ENCODE results near the gene CCDC134. TPM values are rescaled to one million over a fixed set of nuclear protein-coding genes. Genes with fewer than 3 reads are reported as not detected.

Gene CCDC134
- total RNA-seq, 4 donors from 2014 or later, result 6.6 to 18.8 (median 14.4) TPM

- intact Hi-C loops (cut with DNase I), result no loop called here
- Histone ChIP-seq H3K36me3 (no peaks in the 10 kb centered on the region), H3K4me1 (peaks cover 0 to 5% of the 10 kb centered on the region in 2 donors), H3K9me3 (no peaks in the 10 kb centered on the region), H3K27ac (peak overlapping the region in 1 of 3 donors; percentile 51), H3K27me3 (no peaks in the 10 kb centered on the region), H3K4me3 (replicated peaks in 1 of 3) (no peak overlapping the region)
- 68 to 70% methylated on average over 11 of the region's 11 CpGs for WGBS, 2 donors
- no peak for TF ChIP-seq CTCF (IDR thresholded peaks at IDR 0.05)
- TF ChIP-seq POLR2A (IDR thresholded peaks at IDR 0.05), result no peak
- DNase-seq, result no peak
Measured at GRCh38 chr22:41826430-41827383, 26.2 kb downstream of the CCDC134 start.

- TF ChIP-seq CTCF (IDR thresholded peaks at IDR 0.05), result no peak
- TF ChIP-seq POLR2A (IDR thresholded peaks at IDR 0.05), result no peak
- intact Hi-C loops (cut with DNase I), result no loop called here
Measured at GRCh38 chr22:41827671-41828070, 27.2 kb downstream of the CCDC134 start.

GRCh38 chr22:41828516-41828915 lies 28.0 kb downstream of the CCDC134 start:
- Histone ChIP-seq H3K27ac (no peak overlapping the region), H3K9me3 (no peaks in the 10 kb centered on the region)

More at GRCh38 chr22:41827671-41828070, 27.2 kb downstream of the CCDC134 start:
- no peaks in the 10 kb centered on the region for H3K36me3 ChIP-seq
- no peaks in the 10 kb centered on the region for H3K27me3 ChIP-seq
- DNase-seq, result no peak
- no peak overlapping the region for H3K4me3 ChIP-seq (replicated peaks in 1 of 3)
- no peaks in the 10 kb centered on the region for H3K9me3 ChIP-seq
- no peak overlapping the region for H3K27ac ChIP-seq
- H3K4me1 ChIP-seq, result peaks cover 4 to 10% of the 10 kb centered on the region in 2 donors
- WGBS, 2 donors, result 80 to 84% methylated on average over 6 of the region's 6 CpGs

GRCh38 chr22:41830174-41830573 lies 29.7 kb downstream of the CCDC134 start:
- TF ChIP-seq CTCF (IDR thresholded peaks at IDR 0.05) (no peak), POLR2A (IDR thresholded peaks at IDR 0.05) (no peak)
- no peak for DNase-seq
- 100% methylated on average over 3 of the region's 3 CpGs for WGBS, 2 donors

More at GRCh38 chr22:41828516-41828915, 28.0 kb downstream of the CCDC134 start:
- WGBS, 2 donors, result 97 to 99% methylated on average over 4 of the region's 4 CpGs
- Histone ChIP-seq H3K27me3 (no peaks in the 10 kb centered on the region), H3K4me3 (replicated peaks in 1 of 3) (no peak overlapping the region), H3K4me1 (peaks cover 4 to 10% of the 10 kb centered on the region in 2 donors), H3K36me3 (no peaks in the 10 kb centered on the region)
- no peak for TF ChIP-seq POLR2A (IDR thresholded peaks at IDR 0.05)
- TF ChIP-seq CTCF (IDR thresholded peaks at IDR 0.05), result no peak
- DNase-seq, result no peak
- intact Hi-C loops (cut with DNase I), result no loop called here

GRCh38 chr22:41831383-41831782 lies 30.9 kb downstream of the CCDC134 start:
- peaks cover 5 to 9% of the 10 kb centered on the region in 2 donors for H3K4me1 ChIP-seq
- H3K4me3 ChIP-seq (replicated peaks in 1 of 3), result no peak overlapping the region
- H3K27me3 ChIP-seq, result no peaks in the 10 kb centered on the region
- intact Hi-C loops (cut with DNase I), result loop anchor here (5.0 kb wide), 1 partner anchor 116 kb away; the partner anchor contains the start of gene CENPM
- 81 to 83% methylated on average over 6 of the region's 6 CpGs for WGBS, 2 donors
- peak overlapping the region in 1 of 3 donors; percentile 13 for H3K27ac ChIP-seq
- DNase-seq, result no peak
- no peaks in the 10 kb centered on the region for H3K9me3 ChIP-seq
- TF ChIP-seq POLR2A (IDR thresholded peaks at IDR 0.05) (no peak), CTCF (IDR thresholded peaks at IDR 0.05) (no peak)
- H3K36me3 ChIP-seq, result no peaks in the 10 kb centered on the region

More at GRCh38 chr22:41830174-41830573, 29.7 kb downstream of the CCDC134 start:
- intact Hi-C loops (cut with DNase I), result loop anchor here (5.0 kb wide), 1 partner anchor 117 kb away; the partner anchor contains the start of gene CENPM
- Histone ChIP-seq H3K27me3 (no peaks in the 10 kb centered on the region), H3K4me1 (peaks cover 9 to 10% of the 10 kb centered on the region in 2 donors), H3K9me3 (no peaks in the 10 kb centered on the region), H3K27ac (no peak overlapping the region), H3K36me3 (no peaks in the 10 kb centered on the region), H3K4me3 (replicated peaks in 1 of 3) (no peak overlapping the region)
